Neuronal stem cell (in vitro differentiated cells): Measurements from ENCODE around the gene MTCP1.

Source experiments
- DNase-seq: peaks from one replicate; pipeline ENCODE4 v3.0.0-alpha.2; 2013; ENCODE audit warnings: low spot score
- H2AFZ ChIP-seq: one replicate; pipeline ENCODE4 v1.6.1; 2013; ENCODE audit warnings: mild to moderate bottlenecking, low read length, inconsistent platforms
- H2AK5ac ChIP-seq: 2 replicates; pipeline ENCODE4 v1.6.1; 2013; ENCODE audit warnings: low read depth, mild to moderate bottlenecking, inconsistent platforms, low read length, moderate library complexity, mixed read lengths
- H2BK120ac ChIP-seq: 2 replicates; pipeline ENCODE4 v1.6.1; 2013; ENCODE audit warnings: low read depth, mild to moderate bottlenecking, inconsistent platforms, low read length, moderate library complexity, mixed read lengths
- H2BK12ac ChIP-seq: one replicate; pipeline ENCODE4 v1.6.1; 2013; ENCODE audit warnings: low read length, inconsistent platforms
- H2BK15ac ChIP-seq: 2 replicates; pipeline ENCODE4 v1.6.1; 2013; ENCODE audit warnings: mild to moderate bottlenecking, low read length, inconsistent platforms, mixed read lengths
- H2BK5ac ChIP-seq: one replicate; pipeline ENCODE4 v1.6.1; 2013; ENCODE audit warnings: inconsistent platforms, mild to moderate bottlenecking, low read length, moderate library complexity
- H3K14ac ChIP-seq: one replicate; pipeline ENCODE4 v1.6.1; 2013; ENCODE audit warnings: low read length, inconsistent platforms
- H3K18ac ChIP-seq: 2 replicates; pipeline ENCODE4 v1.6.1; 2013; ENCODE audit warnings: low read length, inconsistent platforms
- H3K23ac ChIP-seq: 2 replicates; pipeline ENCODE4 v1.6.1; 2013; ENCODE audit warnings: low read depth, mild to moderate bottlenecking, mixed read lengths, low read length, inconsistent platforms; ENCODE audit not compliant: poor library complexity
- H3K27ac ChIP-seq: replicated peaks from 3 replicates; pipeline ENCODE4 v1.5.1; 2013; ENCODE audit warnings: low read length, inconsistent platforms
- H3K27me3 ChIP-seq, 3 experiments: 2 replicates each; pipeline ENCODE4 v1.6.1; 2013; ENCODE audit warnings: low read length in 3 of 3, mild to moderate bottlenecking in 2 of 3, inconsistent platforms in 1 of 3, low read depth in 1 of 3, mixed read lengths in 1 of 3, moderate library complexity in 1 of 3; ENCODE audit not compliant: control insufficient read depth in 3 of 3, insufficient read depth in 3 of 3
- H3K36me3 ChIP-seq, 2 donors: replicated peaks in 1 of 2; 2 replicates each; pipeline ENCODE4 v1.6.1; 2013; ENCODE audit warnings: low read length in 2 of 2; ENCODE audit not compliant: control insufficient read depth in 2 of 2, insufficient read depth in 2 of 2
- H3K4ac ChIP-seq: 2 replicates; pipeline ENCODE4 v1.6.1; 2013; ENCODE audit warnings: inconsistent platforms, mild to moderate bottlenecking, low read length, moderate library complexity
- H3K4me1 ChIP-seq, 2 donors: 1 replicate in 1 of 2; 2 replicates in 1 of 2; pipeline ENCODE4 v1.6.1; 2013; ENCODE audit warnings: low read length in 2 of 2, low read depth in 1 of 2; ENCODE audit not compliant: control insufficient read depth in 2 of 2, insufficient read depth in 1 of 2
- H3K4me2 ChIP-seq: one replicate; pipeline ENCODE4 v1.6.1; 2013; ENCODE audit warnings: mild to moderate bottlenecking, low read length, inconsistent platforms; ENCODE audit not compliant: insufficient read depth, poor library complexity, severe bottlenecking
- H3K4me3 ChIP-seq, 2 donors: 2 replicates each; pipeline ENCODE4 v1.5.1; 2013; ENCODE audit warnings: low read length in 2 of 2, mild to moderate bottlenecking in 2 of 2, inconsistent platforms in 1 of 2, moderate library complexity in 1 of 2
- H3K79me1 ChIP-seq: one replicate; pipeline ENCODE4 v1.6.1; 2013; ENCODE audit warnings: low read depth, mild to moderate bottlenecking, inconsistent platforms, low read length, moderate library complexity
- H3K9ac ChIP-seq: one replicate; pipeline ENCODE4 v1.6.1; 2013; ENCODE audit warnings: mild to moderate bottlenecking, low read depth, low read length, inconsistent platforms; ENCODE audit not compliant: poor library complexity
- H3K9me3 ChIP-seq, 2 donors: replicated peaks in 1 of 2; 2 replicates each; pipeline versions ENCODE3 to v1.6.1; 2013; ENCODE audit warnings: low read length in 2 of 2, mild to moderate bottlenecking in 2 of 2, inconsistent platforms in 1 of 2, low read depth in 1 of 2, mixed read lengths in 1 of 2, moderate library complexity in 1 of 2; ENCODE audit not compliant: control insufficient read depth in 2 of 2, insufficient read depth in 1 of 2
- H4K8ac ChIP-seq: one replicate; pipeline ENCODE4 v1.6.1; 2013; ENCODE audit warnings: low read depth, mild to moderate bottlenecking, inconsistent platforms, low read length, moderate library complexity
- H4K91ac ChIP-seq: one replicate; pipeline ENCODE4 v1.6.1; 2013; ENCODE audit warnings: low read length, low read depth, mild to moderate bottlenecking, inconsistent platforms; ENCODE audit not compliant: poor library complexity
- WGBS, 2 donors: extraction: QIAGEN DNeasy Blood & Tissue Kit; methylation state at CpG; one replicate each; pipeline ENCODE4 v1.1.7; 2013; ENCODE audit warnings: missing lambda C conversion rate in 2 of 2, mixed read lengths in 1 of 2; ENCODE audit not compliant: insufficient read length in 2 of 2, insufficient replicate concordance in 1 of 2; ENCODE audit errors: extremely low coverage in 2 of 2; 5-methylcytosine and 5-hydroxymethylcytosine counted together

Gene MTCP1

DNA sequence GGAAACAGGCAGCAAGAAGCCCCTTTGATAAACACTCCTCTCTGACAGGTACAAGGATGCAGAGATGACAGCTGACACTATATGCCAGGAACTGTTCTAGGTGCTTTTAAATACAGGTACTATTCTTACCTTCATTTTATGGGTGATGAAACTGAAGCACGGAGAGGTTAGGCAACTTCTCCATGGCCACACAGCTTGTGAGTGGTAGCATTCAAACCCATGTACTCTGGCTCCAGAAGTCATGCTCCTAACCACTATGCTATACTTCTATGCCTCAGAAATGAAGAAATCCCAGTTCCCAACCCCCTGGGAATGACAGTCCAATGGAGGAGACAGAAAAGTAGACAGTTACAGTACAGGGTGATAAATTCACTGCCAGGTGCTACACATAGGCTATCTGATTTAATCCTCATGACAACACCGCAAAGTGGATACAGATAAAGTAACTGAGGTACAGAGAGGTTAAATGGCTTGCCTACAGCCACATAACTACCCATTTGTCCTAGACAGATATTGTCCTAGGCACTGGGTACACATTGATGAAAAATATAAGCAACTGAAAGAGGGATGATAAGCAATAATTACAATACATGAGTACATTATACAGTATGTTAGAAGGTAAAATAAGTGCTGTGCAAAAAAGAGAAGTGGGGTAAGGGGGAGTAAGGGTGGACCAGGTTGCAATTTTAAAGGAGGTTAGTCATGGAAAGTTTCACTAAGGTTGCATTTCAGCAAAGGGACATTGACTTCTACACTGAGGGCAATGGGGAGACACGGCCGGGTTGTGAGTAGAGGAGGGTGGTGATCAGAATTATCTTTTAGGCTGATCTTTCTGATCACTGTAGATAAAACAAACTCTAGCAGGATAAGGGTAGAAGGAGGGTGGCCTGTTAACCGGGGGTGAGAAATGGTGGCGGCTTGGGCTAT is 46.8 kb downstream of the MTCP1 start:
- Histone ChIP-seq H2BK5ac (no peak overlapping the region), H3K4me3 (no peak overlapping the region), H3K9me3 (no peaks in the 10 kb centered on the region), H3K4me1 (no peaks in the 10 kb centered on the region), H3K4me2 (no peak overlapping the region), H2AFZ (no peak overlapping the region), H3K23ac (no peak overlapping the region), H2BK120ac (no peak overlapping the region), H2BK15ac (no peak overlapping the region), H3K36me3 (no peaks in the 10 kb centered on the region), H4K91ac (no peak overlapping the region), H3K27ac (no peak overlapping the region), H3K27me3 (no peaks in the 10 kb centered on the region), H2AK5ac (no peak overlapping the region), H4K8ac (no peak overlapping the region), H3K18ac (no peak overlapping the region), H3K9ac (no peak overlapping the region), H3K4ac (no peak overlapping the region), H3K79me1 (no peaks in the 10 kb centered on the region), H3K14ac (no peak overlapping the region), H2BK12ac (no peak overlapping the region)
- WGBS, 2 donors = no CpG with 5 or more reads among the region's 6 CpGs
- DNase-seq = no peak

GRCh38 chrX:155022585-155022984 is 48.4 kb downstream of the MTCP1 start, which contains the start of gene F8:
Gene F8 (minus strand): TSS chrX:155022723. CDS start chrX:155022552, 171 bp downstream.
- no peaks in the 10 kb centered on the region for H3K79me1 ChIP-seq
- H3K18ac ChIP-seq = no peak within 1 kb of the TSS
- no peak within 1 kb of the TSS for H3K9ac ChIP-seq
- DNase-seq = no peak
- no peaks in the 10 kb centered on the region for H3K4me1 ChIP-seq
- H2AK5ac ChIP-seq = no peak within 1 kb of the TSS
- H3K36me3 ChIP-seq = no peaks in the 10 kb centered on the region
- no peak within 1 kb of the TSS for H2AFZ ChIP-seq
- no peak within 1 kb of the TSS for H3K4me3 ChIP-seq
- H2BK5ac ChIP-seq = no peak within 1 kb of the TSS
- H2BK15ac ChIP-seq = no peak within 1 kb of the TSS
- no peaks in the 10 kb centered on the region for H3K27me3 ChIP-seq
- H3K23ac ChIP-seq = no peak within 1 kb of the TSS
- no peak within 1 kb of the TSS for H2BK12ac ChIP-seq
- no peak within 1 kb of the TSS for H2BK120ac ChIP-seq
- no peak within 1 kb of the TSS for H4K8ac ChIP-seq
- no CpG with 5 or more reads among the region's 1 CpG for WGBS, 2 donors
- H3K4ac ChIP-seq = no peak within 1 kb of the TSS
- H3K14ac ChIP-seq = no peak within 1 kb of the TSS
- no peaks in the 10 kb centered on the region for H3K9me3 ChIP-seq
- no peak within 1 kb of the TSS for H4K91ac ChIP-seq
- H3K27ac ChIP-seq = no peak within 1 kb of the TSS
- H3K4me2 ChIP-seq = no peak within 1 kb of the TSS

- Histone ChIP-seq H2AFZ (no peak overlapping the region), H2AK5ac (no peak overlapping the region), H3K27me3 (no peaks in the 10 kb centered on the region), H4K91ac (no peak overlapping the region), H3K36me3 (no peaks in the 10 kb centered on the region), H2BK12ac (no peak overlapping the region), H3K4me2 (no peak overlapping the region), H3K23ac (no peak overlapping the region), H3K4me3 (no peak overlapping the region), H2BK120ac (no peak overlapping the region), H3K27ac (no peak overlapping the region), H2BK15ac (no peak overlapping the region), H3K9ac (no peak overlapping the region), H3K4me1 (no peaks in the 10 kb centered on the region), H2BK5ac (no peak overlapping the region), H3K4ac (no peak overlapping the region), H3K9me3 (no peaks in the 10 kb centered on the region), H4K8ac (no peak overlapping the region), H3K18ac (no peak overlapping the region), H3K79me1 (no peaks in the 10 kb centered on the region), H3K14ac (no peak overlapping the region)
- WGBS, 2 donors = no CpG with 5 or more reads among the region's 3 CpGs
- DNase-seq = no peak
Measured at GRCh38 chrX:155020591-155020990, 50.3 kb downstream of the MTCP1 start.
